Measurements from ENCODE around the gene SGTB. TPM values are rescaled to one million over a fixed set of nuclear protein-coding genes. Genes with fewer than 3 reads are reported as not detected.

Gene SGTB
- polyA plus RNA-seq, 1 donor from 2014 or later: 9.6 TPM

DNA sequence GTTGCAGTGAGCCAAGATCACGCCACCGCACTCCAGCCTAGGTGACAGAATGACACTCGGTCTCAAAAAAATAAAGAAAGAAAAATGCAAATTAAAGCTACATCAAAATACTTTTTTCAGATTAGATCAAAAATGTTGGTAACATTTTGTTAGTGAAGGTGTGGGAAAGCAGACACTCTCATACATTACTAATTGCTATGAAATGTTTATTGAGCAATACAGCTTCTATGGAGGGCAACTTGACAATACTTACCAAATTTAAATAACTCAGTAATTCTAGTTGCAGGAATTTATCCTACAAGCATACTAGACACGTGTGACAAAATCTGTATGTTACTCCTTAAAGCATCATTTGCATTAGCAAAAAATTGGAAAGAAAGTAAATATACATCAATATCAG is 101.9 kb downstream of the SGTB start:
- no peaks in the 10 kb centered on the region for H3F3A ChIP-seq (ENCODE audit: insufficient read depth, low read length, poor library complexity, severe bottlenecking)
- H3K4me2 ChIP-seq (ENCODE audit: low read length): no peak overlapping the region
- no peaks in the 10 kb centered on the region for H3K36me3 ChIP-seq (ENCODE audit: insufficient read depth, low read length)
- H3K9me2 ChIP-seq (ENCODE audit: insufficient read depth, low read length): no peaks in the 10 kb centered on the region
- no peaks in the 10 kb centered on the region for H3K9me3 ChIP-seq (ENCODE audit: low read length)
- H3K79me2 ChIP-seq (replicated peaks; ENCODE audit: insufficient read depth, low read length): peaks cover 65% of the 10 kb centered on the region
- H4K20me1 ChIP-seq (ENCODE audit: insufficient read depth): no peaks in the 10 kb centered on the region
- no peak overlapping the region for H3K4me3 ChIP-seq (ENCODE audit: low read length)
- H2AFZ ChIP-seq (ENCODE audit: low read depth, low read length): no peak overlapping the region
- no peaks in the 10 kb centered on the region for H3K27me3 ChIP-seq (ENCODE audit: insufficient read depth, low read depth, low read length)
- no peak overlapping the region for H3K9ac ChIP-seq (ENCODE audit: low read length)
- H3K27ac ChIP-seq (ENCODE audit: low read length): no peak overlapping the region
- TF ChIP-seq MXI1 (conservative IDR thresholded peaks at IDR 0.05; ENCODE audit: poor library complexity, severe bottlenecking): no peak
- TF ChIP-seq EZH2 (IDR thresholded peaks at IDR 0.05; ENCODE audit: borderline replicate concordance, insufficient read depth, low read length, poor library complexity, severe bottlenecking): no peak
- TF ChIP-seq, protein P1, sequence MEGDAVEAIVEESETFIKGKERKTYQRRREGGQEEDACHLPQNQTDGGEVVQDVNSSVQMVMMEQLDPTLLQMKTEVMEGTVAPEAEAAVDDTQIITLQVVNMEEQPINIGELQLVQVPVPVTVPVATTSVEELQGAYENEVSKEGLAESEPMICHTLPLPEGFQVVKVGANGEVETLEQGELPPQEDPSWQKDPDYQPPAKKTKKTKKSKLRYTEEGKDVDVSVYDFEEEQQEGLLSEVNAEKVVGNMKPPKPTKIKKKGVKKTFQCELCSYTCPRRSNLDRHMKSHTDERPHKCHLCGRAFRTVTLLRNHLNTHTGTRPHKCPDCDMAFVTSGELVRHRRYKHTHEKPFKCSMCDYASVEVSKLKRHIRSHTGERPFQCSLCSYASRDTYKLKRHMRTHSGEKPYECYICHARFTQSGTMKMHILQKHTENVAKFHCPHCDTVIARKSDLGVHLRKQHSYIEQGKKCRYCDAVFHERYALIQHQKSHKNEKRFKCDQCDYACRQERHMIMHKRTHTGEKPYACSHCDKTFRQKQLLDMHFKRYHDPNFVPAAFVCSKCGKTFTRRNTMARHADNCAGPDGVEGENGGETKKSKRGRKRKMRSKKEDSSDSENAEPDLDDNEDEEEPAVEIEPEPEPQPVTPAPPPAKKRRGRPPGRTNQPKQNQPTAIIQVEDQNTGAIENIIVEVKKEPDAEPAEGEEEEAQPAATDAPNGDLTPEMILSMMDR (IDR thresholded peaks at IDR 0.05; ENCODE audit: poor library complexity, severe bottlenecking): no peak
- no peak for TF ChIP-seq EP300 (conservative IDR thresholded peaks at IDR 0.05; ENCODE audit: poor library complexity, severe bottlenecking)
- no peak for TF ChIP-seq SMC3 (conservative IDR thresholded peaks at IDR 0.05; ENCODE audit: poor library complexity)
- no peak for TF ChIP-seq RAD21 (conservative IDR thresholded peaks at IDR 0.05)
- no peak for TF ChIP-seq POLR2AphosphoS5 (IDR thresholded peaks at IDR 0.05)
- TF ChIP-seq, protein P2, sequence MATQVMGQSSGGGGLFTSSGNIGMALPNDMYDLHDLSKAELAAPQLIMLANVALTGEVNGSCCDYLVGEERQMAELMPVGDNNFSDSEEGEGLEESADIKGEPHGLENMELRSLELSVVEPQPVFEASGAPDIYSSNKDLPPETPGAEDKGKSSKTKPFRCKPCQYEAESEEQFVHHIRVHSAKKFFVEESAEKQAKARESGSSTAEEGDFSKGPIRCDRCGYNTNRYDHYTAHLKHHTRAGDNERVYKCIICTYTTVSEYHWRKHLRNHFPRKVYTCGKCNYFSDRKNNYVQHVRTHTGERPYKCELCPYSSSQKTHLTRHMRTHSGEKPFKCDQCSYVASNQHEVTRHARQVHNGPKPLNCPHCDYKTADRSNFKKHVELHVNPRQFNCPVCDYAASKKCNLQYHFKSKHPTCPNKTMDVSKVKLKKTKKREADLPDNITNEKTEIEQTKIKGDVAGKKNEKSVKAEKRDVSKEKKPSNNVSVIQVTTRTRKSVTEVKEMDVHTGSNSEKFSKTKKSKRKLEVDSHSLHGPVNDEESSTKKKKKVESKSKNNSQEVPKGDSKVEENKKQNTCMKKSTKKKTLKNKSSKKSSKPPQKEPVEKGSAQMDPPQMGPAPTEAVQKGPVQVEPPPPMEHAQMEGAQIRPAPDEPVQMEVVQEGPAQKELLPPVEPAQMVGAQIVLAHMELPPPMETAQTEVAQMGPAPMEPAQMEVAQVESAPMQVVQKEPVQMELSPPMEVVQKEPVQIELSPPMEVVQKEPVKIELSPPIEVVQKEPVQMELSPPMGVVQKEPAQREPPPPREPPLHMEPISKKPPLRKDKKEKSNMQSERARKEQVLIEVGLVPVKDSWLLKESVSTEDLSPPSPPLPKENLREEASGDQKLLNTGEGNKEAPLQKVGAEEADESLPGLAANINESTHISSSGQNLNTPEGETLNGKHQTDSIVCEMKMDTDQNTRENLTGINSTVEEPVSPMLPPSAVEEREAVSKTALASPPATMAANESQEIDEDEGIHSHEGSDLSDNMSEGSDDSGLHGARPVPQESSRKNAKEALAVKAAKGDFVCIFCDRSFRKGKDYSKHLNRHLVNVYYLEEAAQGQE (IDR thresholded peaks at IDR 0.05; ENCODE audit: borderline replicate concordance): no peak
- TF ChIP-seq TAF1 (IDR thresholded peaks at IDR 0.05; ENCODE audit: low read depth): no peak

Other genes with a start within 250 kb of the SGTB start
- gene ADAMTS6, start 240.2 kb downstream of the SGTB start, polyA plus RNA-seq: 0.46 and 0.58 TPM in 2 replicates
- gene CENPK, start 158.9 kb downstream of the SGTB start, polyA plus RNA-seq: 5.6 and 6.5 TPM in 2 replicates
- gene PPWD1, start 158.8 kb downstream of the SGTB start, polyA plus RNA-seq: 118 and 121 TPM in 2 replicates
- gene TRIM23, start 97.8 kb downstream of the SGTB start, polyA plus RNA-seq: 28.2 and 29.0 TPM in 2 replicates
- 20.9 and 26.8 TPM in 2 replicates for gene SHLD3, start 97.1 kb downstream of the SGTB start, polyA plus RNA-seq
- gene TRAPPC13, start 97.1 kb downstream of the SGTB start, polyA plus RNA-seq: 80.3 and 95.0 TPM in 2 replicates
- gene NLN, start 96 bp upstream of the SGTB start, polyA plus RNA-seq: 13.7 and 18.7 TPM in 2 replicates
- 28.4 and 32.7 TPM in 2 replicates for gene ERBIN, start 204.5 kb upstream of the SGTB start, polyA plus RNA-seq